GM18873 (cell line): ENCODE measurements around the gene HEATR5B.

Experiments
- ATAC-seq: cut with Tn5 transposase; IDR thresholded peaks from one replicate; pipeline ENCODE4 v1.9.1; 2021; ENCODE audit warnings: mild to moderate bottlenecking, moderate library complexity, moderate number of reproducible peaks; ENCODE audit not compliant: unreplicated experiment, low FRiP score

The HEATR5B gene

DNA sequence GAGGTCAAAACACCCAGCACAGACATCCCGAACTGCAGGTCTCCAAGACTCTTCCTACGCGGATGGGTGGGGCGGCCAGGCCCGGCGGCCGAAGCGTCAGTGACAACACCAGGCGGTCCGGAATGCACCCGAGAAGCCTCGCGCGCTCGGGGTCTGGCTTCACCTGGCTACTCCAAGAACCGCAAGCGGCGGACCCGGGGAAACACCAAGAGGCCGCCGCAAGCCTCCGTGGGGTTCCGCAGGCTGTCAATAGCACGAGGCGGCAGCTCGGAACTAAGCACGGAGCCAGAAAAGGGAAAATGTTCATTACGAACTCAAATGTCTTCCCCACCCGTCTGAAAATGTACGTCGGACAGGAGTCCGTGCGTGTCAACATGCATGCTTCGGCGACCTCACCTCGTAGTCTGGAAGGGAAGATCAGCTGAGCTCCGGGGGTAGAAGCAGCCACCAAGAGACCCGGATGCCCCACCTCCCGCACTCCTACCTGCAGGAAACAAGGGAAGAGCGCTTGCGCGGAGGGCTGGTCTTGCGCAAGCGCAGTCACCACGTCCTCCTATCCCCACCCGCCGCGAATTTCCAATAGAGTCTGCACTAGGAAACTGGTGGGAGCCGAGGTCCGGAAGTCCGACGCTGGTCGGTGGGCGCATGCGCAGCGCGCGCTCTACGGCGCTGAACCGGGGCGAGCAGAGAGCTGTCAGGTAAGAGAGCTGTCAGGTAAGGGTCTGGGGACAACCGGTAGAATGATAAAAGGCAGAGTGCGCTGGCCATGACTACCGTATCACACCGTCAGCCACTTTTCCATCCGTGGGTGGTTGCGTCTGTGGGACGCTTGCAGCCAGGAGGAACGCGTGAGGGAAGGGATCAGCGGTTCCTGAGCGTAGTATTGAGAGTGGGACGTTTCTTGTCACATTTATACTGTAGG, at the start of gene HEATR5B, which contains the start of gene GPATCH11:
HEATR5B (minus strand) TSS at position 500 of the 922 bp plus-strand sequence. CDS start 958 bp downstream, outside the sequence.
GPATCH11 (plus strand) TSS at position 646 of the 922 bp plus-strand sequence. CDS start 3,864 bp downstream, outside the sequence.
- ATAC-seq, result peak; percentile 73

DNA sequence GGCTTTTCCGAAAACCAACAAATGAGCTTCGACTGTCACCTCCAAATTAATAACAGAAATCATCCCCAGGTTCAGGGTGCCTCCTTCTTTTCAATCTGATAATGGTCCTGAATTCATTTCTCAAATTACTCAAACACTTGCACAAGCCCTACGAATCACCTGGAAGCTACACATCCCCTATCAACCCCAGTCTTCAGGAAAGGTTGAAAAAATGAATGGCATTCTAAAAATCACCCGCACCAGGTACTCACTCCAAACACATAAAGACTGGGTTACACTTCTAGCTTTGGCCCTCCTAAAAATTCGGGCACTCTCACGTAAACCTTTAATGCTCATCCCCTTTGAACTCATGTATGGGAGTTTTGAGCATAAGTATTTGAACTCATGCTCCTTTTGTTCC, 48.7 kb upstream of the HEATR5B start:
- no peak for ATAC-seq

DNA sequence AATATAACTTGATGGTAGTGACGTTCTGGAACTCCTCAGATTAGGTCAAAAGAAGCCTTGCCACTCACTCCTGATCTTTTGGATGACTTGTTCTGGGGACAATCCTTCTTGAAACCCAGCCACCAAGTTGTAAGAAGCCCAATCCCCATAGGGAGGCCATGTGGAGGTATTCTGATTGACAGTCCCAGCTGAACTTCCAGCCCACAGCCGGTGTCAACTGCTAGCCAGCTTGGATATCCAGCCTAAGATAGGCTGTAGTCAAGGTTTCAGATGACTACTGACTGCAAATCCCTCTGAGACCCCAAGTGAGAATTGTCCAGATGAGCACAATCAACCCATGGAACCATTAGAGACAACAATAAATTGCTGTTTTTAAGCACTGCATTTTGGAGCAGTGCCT, 41.2 kb upstream of the HEATR5B start:
- ATAC-seq, result no peak

DNA sequence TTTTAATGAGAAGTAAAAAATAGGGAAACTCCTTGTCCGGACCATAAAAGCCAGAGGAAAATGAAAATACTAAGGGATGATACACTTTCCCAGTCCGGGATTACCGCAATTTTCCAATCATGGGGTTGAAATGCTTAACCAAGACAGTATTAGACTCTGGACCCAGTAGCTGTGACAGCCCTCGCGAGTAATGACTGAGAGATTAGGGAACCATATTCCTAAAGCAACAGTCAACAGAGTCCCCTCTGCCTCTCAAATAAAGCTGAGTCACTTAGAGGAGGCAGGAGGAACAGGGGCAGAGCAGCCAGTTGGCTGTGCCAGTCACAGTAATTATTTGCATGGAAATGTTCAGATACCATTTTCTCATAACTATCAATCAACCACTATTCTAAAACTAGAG, 35.0 kb upstream of the HEATR5B start:
- no peak for ATAC-seq

DNA sequence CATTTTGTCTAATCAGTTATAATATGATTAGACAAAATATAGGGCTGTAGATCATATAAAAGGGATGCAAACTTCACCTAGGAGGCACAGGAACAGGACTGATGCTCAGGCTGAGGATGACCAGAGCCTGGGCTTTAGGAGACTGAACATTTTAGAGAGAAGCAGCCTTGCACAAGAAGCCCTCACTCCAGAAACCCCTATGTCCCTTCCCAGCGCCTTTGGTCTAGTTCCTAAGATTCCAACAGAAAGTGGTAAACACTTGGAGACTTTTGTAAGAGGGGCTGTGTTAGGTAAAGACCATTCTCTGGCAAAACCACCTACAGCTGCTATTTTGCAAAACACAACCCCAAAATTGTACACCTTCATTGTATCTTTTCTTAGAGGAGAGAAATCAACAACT, 33.4 kb upstream of the HEATR5B start:
- no peak for ATAC-seq

DNA sequence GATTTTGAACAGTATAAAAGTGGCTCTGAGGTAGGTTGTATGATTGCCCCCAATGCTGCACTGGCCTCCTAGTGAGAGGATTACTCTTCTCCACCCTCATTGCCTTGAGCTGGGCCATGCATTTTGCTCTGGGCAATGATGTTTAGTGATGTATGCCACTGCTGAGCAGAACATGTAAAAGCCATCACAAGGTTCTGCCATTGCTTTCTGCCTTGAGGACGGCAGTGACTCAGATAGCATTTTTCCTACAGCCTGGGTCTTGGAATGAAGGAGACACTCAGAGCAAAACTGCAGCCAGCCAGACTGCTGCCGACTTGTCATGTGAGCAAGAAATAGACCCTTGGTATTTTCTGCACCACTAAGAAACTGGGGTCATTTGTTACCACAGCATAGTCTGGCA, 27.8 kb upstream of the HEATR5B start:
- ATAC-seq, result no peak

DNA sequence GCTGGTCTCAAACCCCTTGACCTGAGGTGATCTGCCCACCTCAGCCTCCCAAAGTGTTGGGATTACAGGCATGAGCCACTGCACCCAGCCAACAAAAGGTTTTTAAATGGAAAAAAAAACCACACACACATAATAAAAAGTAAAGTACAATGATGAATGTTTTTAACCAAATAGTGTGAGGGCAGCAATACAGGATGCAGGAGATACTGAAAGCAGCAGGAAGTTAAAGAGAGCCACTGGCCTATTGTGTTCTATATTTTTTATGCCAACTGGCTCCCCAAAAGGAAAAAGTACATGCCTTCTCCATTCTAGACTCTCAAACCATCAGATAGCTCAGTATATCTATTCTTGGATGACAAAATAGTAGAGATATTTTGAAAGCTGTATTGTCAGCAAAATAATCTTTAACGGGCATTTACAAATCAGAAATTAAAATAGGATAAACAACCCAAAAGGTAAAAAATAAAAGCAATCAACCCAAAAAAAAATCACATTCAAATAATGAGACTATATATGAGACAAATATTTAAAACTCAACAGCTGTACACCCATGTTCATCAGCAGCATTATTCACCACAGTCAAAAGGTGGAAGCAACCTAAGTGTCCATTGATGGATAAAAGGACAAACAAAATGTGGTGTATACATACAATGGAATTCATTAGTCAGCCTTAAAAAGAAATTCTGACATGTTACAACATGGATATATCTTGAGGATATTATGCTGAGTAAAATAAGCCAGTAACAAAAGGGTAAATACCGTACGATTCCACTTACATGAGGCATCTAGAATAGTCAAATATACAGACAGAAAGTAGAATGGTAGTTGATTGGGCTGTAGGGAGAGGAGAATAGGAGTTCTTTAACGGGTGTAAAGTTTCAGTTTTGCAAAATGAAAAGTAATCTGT, 26.4 kb upstream of the HEATR5B start:
- no peak for ATAC-seq

DNA sequence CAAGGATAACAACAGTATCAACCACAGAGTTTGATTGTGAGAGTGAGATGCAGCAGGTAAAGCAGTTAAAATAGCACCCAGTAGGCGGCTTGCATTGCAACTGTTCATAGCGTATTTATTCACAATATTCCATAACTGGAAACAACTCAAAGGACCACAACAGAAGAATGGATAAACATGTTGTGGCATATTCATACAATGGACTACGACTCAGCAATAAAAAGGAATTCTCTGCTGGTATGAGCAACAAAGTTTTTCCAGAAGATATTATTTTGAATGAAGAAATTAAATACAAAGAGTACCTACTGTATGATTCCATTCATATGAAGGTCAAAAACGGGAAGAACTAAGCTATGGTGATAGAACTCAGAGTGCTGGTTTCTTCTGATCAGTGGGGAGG, 25.4 kb upstream of the HEATR5B start:
- ATAC-seq, result no peak

DNA sequence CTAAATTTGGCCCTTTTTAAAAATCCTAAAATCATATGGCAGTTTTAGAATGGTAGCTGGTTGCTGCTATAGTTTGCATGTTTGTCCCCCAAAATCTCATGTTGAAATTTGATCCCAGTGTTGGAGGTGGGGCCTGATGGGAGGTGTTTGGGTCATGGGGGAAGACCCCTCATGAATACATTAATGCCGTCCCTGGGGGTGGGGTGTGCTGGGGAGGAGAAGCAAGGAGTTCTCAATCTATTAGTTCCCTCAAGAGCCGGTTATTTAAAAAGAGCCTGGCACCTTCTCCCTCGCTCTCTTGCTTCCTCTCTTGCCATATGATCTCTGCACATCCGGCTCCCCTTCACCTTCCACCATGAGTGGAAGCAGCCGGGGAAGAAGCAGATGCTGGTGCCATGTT, 21.0 kb upstream of the HEATR5B start:
- ATAC-seq, result no peak

DNA sequence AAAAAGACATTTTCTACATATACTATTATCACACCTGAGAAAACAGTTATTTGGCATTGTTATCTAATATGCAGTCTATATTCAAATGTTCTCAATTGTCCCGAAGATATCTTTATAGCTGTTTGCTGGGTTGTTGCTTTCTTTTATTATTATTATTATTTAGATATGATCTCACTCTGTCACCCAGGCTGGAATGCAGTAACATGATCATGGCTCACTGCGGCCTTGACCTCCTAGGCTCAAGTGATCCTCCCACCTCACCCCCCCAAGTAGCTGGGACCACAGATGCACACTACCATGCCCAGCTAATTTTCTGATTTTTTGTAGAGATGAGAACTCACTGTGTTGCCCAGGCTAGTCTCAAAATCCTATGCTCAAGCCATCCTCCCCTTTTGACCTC, 20.0 kb upstream of the HEATR5B start:
- no peak for ATAC-seq

DNA sequence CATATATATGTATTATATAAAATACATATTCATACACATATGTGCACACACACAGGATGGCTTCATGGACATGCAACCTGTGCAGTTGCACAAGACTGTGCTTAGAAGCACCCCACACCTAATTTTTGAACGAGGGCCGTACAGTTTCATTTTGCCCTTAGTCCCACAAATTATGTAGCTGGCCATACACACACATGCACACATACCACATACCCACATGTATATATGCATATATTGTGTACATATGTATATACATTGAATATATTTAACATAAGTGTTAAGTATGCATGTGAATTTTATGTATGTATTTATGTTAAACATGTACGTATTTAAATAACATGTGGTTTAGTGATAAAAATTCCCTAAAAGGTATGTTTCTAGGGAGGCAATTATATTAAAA, 18.4 kb upstream of the HEATR5B start:
- ATAC-seq, result no peak

DNA sequence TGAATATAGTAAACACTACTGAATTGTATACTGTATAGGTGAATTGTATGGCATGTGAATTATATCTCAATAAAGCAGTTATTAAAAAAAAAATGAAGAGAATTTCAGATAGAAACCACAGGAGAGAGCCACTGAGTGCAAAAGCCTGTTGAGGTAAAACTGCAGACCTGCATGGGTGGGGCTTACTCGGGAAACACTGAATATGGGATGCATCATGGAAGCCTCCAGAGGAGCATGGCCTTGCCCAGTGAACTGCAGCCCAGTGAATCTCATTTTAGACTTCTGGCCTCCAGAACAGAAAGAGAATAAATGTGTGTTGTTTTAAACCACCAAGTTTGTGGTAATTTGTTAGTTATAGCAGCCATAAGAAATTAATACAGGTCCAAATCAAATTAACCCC, 15.9 kb upstream of the HEATR5B start:
- no peak for ATAC-seq

DNA sequence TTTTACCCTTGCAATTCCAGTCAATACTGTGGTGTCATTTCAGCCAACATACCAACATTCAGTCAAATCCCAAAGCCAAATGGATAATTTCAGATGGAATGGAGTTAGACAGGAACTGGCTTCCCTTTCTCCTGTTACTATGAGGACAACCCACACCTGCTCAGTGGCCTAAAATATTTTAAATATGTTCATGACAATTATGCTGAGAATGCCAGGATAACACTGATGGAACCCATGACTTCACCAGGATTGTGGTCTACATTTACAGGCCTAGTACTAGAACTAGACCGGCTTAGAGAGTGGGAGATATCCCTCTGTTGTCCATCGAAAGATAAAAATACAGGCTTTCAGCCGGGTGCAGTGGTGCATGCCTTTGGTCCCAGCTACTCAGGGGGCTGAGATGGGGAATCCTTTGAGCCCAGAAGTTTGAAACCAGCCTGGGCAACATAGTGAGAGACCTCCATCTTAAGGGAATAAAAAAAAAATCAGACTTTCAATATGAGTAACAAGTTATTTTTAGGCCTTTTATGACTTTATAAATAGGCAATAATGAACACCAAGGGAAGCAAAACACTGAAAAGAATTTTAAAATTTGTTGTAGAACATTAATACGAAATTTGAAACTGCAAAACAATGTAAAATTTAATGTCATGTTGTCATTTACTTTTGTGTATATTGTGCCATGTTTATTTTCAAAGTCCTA, 14.4 kb upstream of the HEATR5B start:
- no peak for ATAC-seq

DNA sequence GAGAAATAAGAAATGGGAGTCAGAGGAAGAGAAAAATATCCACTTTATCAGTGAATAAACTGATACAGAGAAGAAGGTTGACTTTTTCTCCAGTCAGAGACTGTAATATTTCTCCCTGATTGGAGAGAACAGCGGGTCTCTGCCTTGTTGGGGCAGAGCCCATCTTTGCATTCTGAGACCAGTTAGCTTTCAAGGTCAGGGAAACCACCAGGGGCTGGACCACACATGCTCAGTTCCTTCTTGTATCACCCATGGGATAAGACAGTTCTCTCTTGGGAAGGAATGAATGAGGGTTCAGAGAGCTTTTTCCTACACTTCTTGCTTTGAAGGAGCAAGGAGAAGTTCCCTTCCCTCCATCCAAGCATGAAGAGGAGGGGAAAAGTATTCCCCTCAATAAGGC, 12.4 kb upstream of the HEATR5B start:
- no peak for ATAC-seq

DNA sequence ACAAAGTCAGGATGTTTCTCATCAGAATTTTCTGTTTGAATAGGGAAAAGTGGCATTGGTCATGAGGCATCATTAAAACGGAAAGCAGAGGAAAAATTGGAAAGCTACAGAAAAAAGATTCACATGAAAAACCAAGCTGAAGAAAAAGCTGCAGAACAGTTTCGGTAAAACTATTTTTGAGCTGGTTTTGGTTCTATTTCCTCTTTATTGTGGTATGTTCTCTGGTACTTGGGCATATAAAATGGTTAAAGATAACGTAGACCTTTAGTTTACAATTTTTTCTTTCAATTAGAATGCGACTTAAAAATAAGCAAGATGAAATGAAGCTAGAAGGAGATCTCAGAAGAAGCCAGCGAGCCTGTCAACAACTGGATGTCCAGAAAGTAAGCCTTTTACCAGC, 7.7 kb upstream of the HEATR5B start:
- ATAC-seq, result peak; percentile 50

DNA sequence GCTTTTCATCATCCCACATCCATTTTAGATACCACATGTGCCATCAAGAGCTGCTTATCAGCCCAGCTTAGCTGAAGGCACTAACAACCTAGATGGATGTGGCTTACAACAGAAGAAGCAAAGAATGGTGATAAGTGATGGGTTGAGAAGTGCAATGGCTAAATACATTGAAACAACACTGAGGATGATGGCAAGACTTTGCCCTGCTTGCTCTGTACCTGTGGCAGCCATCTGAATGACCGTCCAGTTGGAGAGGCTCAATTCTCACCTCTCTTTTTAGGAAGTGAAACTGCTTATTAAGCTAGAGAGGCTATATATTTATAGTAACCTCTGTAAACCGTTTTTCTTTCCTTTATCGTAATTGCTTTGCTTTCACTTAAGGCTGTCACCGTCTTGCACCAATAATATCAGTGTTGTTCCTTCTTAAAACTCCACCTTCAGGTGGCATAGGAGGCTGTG, 5.9 kb upstream of the HEATR5B start:
- ATAC-seq, result peak; percentile 64

DNA sequence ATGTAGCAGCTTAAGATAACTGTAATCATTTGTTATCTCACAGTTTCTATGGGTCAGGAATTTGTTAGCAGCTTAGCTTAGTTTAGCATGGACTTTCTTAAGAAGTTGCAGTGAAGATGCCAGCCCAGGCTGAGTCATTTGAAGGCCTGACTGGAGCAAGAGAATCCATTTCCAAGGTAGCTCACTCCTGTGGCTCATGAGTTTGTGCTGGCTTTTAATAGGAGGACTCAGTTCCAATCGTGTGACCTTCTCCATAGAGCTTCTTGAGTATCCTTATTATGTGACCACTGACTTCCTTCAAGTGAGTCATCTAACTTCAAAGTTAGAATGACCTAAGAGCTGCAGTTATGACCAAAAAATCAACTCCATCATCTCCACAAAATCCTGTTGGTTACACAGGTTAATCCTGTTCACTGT, 1.6 kb upstream of the HEATR5B start:
- ATAC-seq, result no peak

DNA sequence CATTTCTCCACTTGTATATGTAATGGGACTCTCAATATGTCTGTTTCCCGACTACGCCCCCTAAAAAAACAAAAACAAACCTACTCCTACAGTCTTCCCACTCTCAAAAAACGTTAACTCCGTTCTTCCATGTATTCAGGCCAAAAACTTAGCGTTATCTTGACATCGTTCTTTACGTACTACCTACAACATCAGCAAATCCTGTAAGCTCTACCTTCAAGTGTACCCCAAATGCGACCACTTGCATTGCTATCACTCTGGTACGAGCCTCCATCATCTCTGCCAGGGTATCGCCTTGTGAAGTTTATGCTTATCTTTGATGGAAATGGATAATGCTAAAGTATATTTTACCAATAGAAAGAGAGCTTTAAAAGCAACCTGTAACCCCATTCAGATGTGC, 625 bp upstream of the HEATR5B start:
- ATAC-seq, result no peak

DNA sequence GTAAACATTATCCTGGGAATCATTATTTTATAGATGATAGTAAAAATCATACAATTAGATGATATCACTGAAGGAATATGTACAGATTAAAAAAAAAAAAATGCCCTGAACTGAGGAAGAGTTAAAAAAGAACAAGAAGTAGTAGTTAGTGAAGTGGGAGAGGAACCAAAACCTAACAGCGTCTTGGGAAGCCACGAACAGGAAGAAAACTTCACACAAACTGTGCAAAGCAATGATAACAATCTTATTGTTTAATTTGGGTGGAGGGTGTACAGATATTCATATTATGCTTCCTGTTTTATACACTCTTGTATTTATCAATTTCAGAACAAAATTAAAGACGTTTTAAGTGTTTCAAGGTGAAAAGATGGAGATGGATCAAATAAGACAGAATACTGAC, 3.5 kb downstream of the HEATR5B start:
- ATAC-seq, result no peak

DNA sequence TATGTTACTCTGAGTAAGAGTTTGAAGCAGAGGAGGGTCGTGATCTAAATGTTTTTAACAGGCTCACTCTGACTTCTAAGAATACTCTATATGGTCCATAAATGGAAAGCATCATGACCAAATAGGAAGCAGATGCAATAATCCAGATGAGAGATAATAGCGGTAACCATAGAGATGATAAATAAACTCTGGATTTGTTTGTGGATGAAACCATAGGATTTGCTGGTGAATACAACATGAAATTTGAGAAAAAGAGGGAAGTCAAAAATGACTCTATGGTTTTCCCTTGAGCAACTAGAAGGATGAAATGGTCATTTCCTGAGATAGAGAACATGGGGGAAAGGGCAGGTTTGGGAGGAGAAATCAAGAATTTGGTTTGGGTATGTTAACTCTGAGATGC, 3.9 kb downstream of the HEATR5B start:
- ATAC-seq, result no peak
